C4-2B (cell line): ENCODE results near the gene KCNIP4.

ENCODE experiments used
- H3K27ac ChIP-seq: fragments of 450-650 bp; 2 replicates; pipeline ENCODE4 v1.5.1; 2017
- ZFX ChIP-seq: fragments of 450-650 bp; IDR thresholded peaks from 2 replicates; pipeline ENCODE4 v1.6.1; 2017
- TF ChIP-seq, protein P1 (sequence below): fragments of 450-650 bp; conservative IDR thresholded peaks from 2 replicates; pipeline ENCODE4 v1.5.1; 2017; ENCODE audit warnings: mild to moderate bottlenecking

Gene KCNIP4

DNA sequence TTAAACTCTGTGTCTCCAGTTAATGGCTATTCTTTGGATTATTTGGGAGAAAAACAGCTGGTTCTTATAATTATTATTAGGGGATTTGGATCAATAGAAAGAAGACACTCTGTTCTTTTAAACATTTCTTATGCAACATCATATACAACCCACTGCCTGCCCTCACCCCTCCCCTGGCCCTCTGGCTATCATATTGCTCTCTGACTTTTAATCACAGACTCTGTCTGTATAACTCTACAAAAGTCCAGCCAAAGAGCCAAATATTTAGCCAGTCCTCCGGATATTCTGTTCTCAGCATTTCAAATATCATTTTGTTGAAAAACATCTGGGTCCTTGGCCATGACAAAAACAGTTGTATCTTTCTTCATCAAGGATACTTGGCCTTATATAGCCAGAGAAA, 1267.3 kb downstream of the KCNIP4 start:
- TF ChIP-seq ZFX, result no peak
- TF ChIP-seq, protein P1, sequence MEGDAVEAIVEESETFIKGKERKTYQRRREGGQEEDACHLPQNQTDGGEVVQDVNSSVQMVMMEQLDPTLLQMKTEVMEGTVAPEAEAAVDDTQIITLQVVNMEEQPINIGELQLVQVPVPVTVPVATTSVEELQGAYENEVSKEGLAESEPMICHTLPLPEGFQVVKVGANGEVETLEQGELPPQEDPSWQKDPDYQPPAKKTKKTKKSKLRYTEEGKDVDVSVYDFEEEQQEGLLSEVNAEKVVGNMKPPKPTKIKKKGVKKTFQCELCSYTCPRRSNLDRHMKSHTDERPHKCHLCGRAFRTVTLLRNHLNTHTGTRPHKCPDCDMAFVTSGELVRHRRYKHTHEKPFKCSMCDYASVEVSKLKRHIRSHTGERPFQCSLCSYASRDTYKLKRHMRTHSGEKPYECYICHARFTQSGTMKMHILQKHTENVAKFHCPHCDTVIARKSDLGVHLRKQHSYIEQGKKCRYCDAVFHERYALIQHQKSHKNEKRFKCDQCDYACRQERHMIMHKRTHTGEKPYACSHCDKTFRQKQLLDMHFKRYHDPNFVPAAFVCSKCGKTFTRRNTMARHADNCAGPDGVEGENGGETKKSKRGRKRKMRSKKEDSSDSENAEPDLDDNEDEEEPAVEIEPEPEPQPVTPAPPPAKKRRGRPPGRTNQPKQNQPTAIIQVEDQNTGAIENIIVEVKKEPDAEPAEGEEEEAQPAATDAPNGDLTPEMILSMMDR, result no peak
- no peak overlapping the region for H3K27ac ChIP-seq

DNA sequence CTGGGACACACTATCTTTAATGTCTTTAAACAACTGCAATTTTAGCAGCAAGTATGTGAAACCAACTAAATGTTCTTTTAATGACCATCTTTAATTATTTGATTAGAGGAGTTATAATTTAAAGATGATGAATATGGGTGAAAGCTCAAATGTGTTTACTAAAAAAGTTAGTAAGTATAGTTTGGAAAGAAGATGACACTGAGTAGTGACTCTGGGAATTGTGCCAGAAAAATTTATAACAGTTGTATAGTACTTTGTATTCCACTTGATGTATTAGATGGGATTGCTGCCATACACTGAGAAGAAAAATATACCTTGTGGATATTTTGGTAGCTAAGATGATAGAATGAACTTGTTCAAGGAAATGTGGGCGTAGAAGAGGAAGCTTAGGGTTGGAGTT, 1267.8 kb downstream of the KCNIP4 start:
- TF ChIP-seq, protein P1, result no peak
- TF ChIP-seq ZFX, result no peak
- H3K27ac ChIP-seq, result no peak overlapping the region

DNA sequence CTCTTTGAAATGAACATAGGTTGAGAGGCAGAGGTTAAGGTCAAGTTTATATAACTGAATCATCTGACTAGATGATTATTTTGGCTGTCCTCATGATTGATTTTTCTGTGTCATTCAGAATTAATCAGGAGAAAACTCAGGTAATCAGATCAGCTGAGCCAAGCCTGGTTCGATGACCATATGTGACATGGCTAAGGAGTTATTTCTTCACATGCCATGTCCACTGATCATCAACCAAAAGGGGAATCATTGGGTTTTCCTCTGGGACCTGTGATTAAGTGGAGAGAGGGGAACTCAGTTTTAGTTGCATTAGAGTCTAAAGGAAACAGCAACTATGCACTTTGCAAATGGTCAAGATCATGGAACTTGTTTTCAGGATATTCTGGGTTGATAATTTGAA, 1268.6 kb downstream of the KCNIP4 start:
- TF ChIP-seq ZFX, result no peak

More for the DNA sequence above, 1268.6 kb downstream of the KCNIP4 start:
- no peak overlapping the region for H3K27ac ChIP-seq
